ENCODE data around the gene SAP25. TPM values are rescaled to one million over a fixed set of nuclear protein-coding genes. Genes with fewer than 3 reads are reported as not detected.

SAP25 gene
- total and polyA plus RNA-seq, 4 donors = 0.33 to 0.84 (median 0.56) TPM; not detected in 1

DNA sequence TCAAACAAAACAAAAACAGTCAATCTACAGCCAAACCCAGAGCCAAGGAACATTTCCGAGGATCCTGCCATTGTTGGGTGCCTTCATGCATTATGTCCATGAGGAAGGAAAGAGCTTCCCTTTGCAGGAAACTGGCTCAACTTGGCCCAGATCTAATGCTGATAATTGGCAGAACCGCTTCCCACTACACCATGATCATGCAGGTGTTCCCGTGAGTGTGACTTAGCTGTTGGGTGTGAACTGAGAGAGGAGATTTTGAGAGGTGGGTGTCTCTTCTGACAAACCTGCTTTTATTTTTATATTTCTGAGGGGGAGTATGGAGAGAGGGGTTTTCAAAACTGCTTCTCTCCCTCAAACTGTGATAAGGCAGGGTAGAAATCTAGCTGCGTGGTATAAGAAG lies 14.6 kb downstream of the SAP25 start:
- DNase-seq (ENCODE audit: low spot score) = no peak
- peaks cover 2 to 49% (median 34%) of the 10 kb centered on the region in 4 donors for H3K4me1 ChIP-seq (ENCODE audit: control insufficient read depth in 4 of 4, insufficient read depth in 4 of 4, low read length in 3 of 4)
- peaks cover 16 to 46% (median 35%) of the 10 kb centered on the region in 4 donors for H3K36me3 ChIP-seq (ENCODE audit: control insufficient read depth in 4 of 4, insufficient read depth in 3 of 4, low read depth in 1 of 4, low read length in 3 of 4)
- peak overlapping the region in 1 of 2 donors; percentile 48 for H3K27ac ChIP-seq (ENCODE audit: low read depth in 1 of 2, low read length in 2 of 2)
- WGBS = 67% methylated on average over 4 of the region's 4 CpGs
- no peak overlapping the region for H3K9ac ChIP-seq (ENCODE audit: low read depth in 1 of 2, low read length in 2 of 2)
- TF ChIP-seq EGR1 (IDR thresholded peaks at IDR 0.05; ENCODE audit: low read depth in 2 of 2) (no peak), JUND (IDR thresholded peaks at IDR 0.05) (no peak), FOXA1 (IDR thresholded peaks at IDR 0.05) (no peak), RAD21 (IDR thresholded peaks at IDR 0.05) (no peak), YY1 (IDR thresholded peaks at IDR 0.05) (no peak), NR2F2 (IDR thresholded peaks at IDR 0.05) (no peak), SP1 (IDR thresholded peaks at IDR 0.05) (no peak), HNF4A (conservative IDR thresholded peaks at IDR 0.05) (no peak)
- TF ChIP-seq, protein P1, sequence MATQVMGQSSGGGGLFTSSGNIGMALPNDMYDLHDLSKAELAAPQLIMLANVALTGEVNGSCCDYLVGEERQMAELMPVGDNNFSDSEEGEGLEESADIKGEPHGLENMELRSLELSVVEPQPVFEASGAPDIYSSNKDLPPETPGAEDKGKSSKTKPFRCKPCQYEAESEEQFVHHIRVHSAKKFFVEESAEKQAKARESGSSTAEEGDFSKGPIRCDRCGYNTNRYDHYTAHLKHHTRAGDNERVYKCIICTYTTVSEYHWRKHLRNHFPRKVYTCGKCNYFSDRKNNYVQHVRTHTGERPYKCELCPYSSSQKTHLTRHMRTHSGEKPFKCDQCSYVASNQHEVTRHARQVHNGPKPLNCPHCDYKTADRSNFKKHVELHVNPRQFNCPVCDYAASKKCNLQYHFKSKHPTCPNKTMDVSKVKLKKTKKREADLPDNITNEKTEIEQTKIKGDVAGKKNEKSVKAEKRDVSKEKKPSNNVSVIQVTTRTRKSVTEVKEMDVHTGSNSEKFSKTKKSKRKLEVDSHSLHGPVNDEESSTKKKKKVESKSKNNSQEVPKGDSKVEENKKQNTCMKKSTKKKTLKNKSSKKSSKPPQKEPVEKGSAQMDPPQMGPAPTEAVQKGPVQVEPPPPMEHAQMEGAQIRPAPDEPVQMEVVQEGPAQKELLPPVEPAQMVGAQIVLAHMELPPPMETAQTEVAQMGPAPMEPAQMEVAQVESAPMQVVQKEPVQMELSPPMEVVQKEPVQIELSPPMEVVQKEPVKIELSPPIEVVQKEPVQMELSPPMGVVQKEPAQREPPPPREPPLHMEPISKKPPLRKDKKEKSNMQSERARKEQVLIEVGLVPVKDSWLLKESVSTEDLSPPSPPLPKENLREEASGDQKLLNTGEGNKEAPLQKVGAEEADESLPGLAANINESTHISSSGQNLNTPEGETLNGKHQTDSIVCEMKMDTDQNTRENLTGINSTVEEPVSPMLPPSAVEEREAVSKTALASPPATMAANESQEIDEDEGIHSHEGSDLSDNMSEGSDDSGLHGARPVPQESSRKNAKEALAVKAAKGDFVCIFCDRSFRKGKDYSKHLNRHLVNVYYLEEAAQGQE (IDR thresholded peaks at IDR 0.05) = no peak
- H3K4me3 ChIP-seq (ENCODE audit: low read depth in 1 of 3, low read length in 3 of 3) = no peak overlapping the region
- no peaks in the 10 kb centered on the region for H3K27me3 ChIP-seq (ENCODE audit: control insufficient read depth in 4 of 4, insufficient read depth in 4 of 4, low read length in 3 of 4)
- H3K9me3 ChIP-seq (ENCODE audit: control insufficient read depth in 4 of 4, low read length in 3 of 4) = no peaks in the 10 kb centered on the region

GRCh38 chr7:100556541-100556940 lies 17.2 kb downstream of the SAP25 start:
- Histone ChIP-seq H3K36me3 (ENCODE audit: control insufficient read depth in 4 of 4, insufficient read depth in 3 of 4, low read depth in 1 of 4, low read length in 3 of 4) (peaks cover 7 to 51% (median 46%) of the 10 kb centered on the region in 4 donors), H3K9me3 (ENCODE audit: control insufficient read depth in 4 of 4, low read length in 3 of 4) (no peaks in the 10 kb centered on the region), H3K27ac (ENCODE audit: low read depth in 1 of 2, low read length in 2 of 2) (peak overlapping the region in 1 of 2 donors; percentile 30), H3K4me1 (ENCODE audit: control insufficient read depth in 4 of 4, insufficient read depth in 4 of 4, low read length in 3 of 4) (peaks cover 0 to 26% (median 16%) of the 10 kb centered on the region in 4 donors), H3K4me3 (ENCODE audit: low read depth in 1 of 3, low read length in 3 of 3) (no peak overlapping the region), H3K9ac (ENCODE audit: low read depth in 1 of 2, low read length in 2 of 2) (no peak overlapping the region), H3K27me3 (ENCODE audit: control insufficient read depth in 4 of 4, insufficient read depth in 4 of 4, low read length in 3 of 4) (no peaks in the 10 kb centered on the region)
- TF ChIP-seq RAD21 (IDR thresholded peaks at IDR 0.05) (peak in 1 of 2 donors; percentile 8), SP1 (IDR thresholded peaks at IDR 0.05) (no peak)
- 50% methylated on average over 4 of the region's 4 CpGs for WGBS
- no peak for DNase-seq (ENCODE audit: low spot score)

GRCh38 chr7:100555701-100556100 lies 18.0 kb downstream of the SAP25 start:
- 82% methylated on average over 5 of the region's 5 CpGs for WGBS
- Histone ChIP-seq H3K36me3 (ENCODE audit: control insufficient read depth in 4 of 4, insufficient read depth in 3 of 4, low read depth in 1 of 4, low read length in 3 of 4) (peaks cover 5 to 51% (median 45%) of the 10 kb centered on the region in 4 donors), H3K4me1 (ENCODE audit: control insufficient read depth in 4 of 4, insufficient read depth in 4 of 4, low read length in 3 of 4) (peaks cover 0 to 22% (median 13%) of the 10 kb centered on the region in 4 donors), H3K27me3 (ENCODE audit: control insufficient read depth in 4 of 4, insufficient read depth in 4 of 4, low read length in 3 of 4) (no peaks in the 10 kb centered on the region), H3K27ac (ENCODE audit: low read depth in 1 of 2, low read length in 2 of 2) (no peak overlapping the region), H3K4me3 (ENCODE audit: low read depth in 1 of 3, low read length in 3 of 3) (no peak overlapping the region), H3K9ac (ENCODE audit: low read depth in 1 of 2, low read length in 2 of 2) (no peak overlapping the region), H3K9me3 (ENCODE audit: control insufficient read depth in 4 of 4, low read length in 3 of 4) (no peaks in the 10 kb centered on the region)
- DNase-seq (ENCODE audit: low spot score) = no peak
- TF ChIP-seq HNF4G (IDR thresholded peaks at IDR 0.05) = no peak
- no peak for TF ChIP-seq ATF3 (IDR thresholded peaks at IDR 0.05)
- no peak for TF ChIP-seq SP1 (IDR thresholded peaks at IDR 0.05)
- TF ChIP-seq GABPA (IDR thresholded peaks at IDR 0.05 in 1 of 2, conservative IDR thresholded peaks at IDR 0.05 in 1 of 2) = no peak
- TF ChIP-seq TAF1 (conservative IDR thresholded peaks at IDR 0.05) = no peak
- no peak for TF ChIP-seq HNF4A (conservative IDR thresholded peaks at IDR 0.05)
- TF ChIP-seq YY1 (IDR thresholded peaks at IDR 0.05) = no peak
- no peak for TF ChIP-seq RXRA (IDR thresholded peaks at IDR 0.05)
